HCT116 (cell line): Measurements from ENCODE around the gene ZMAT3. TPM values are rescaled to one million over a fixed set of nuclear protein-coding genes. Genes with fewer than 3 reads are reported as not detected.
A peak's percentile ranks its signal among the peaks of the same experiment; 100 is the strongest.

Source experiments
- ATAC-seq: fragments of 200-7000 bp; cut with Tn5 transposase; 2 replicates; pipeline ENCODE4 v1.9.1; 2020; ENCODE audit warnings: mild to moderate bottlenecking, moderate library complexity
- BruUV-seq: library from RNA; stranded (reverse); fragments of 400-500 nt; replicated peaks from 2 replicates; lab custom pipeline; 2021; lab: Mats Ljungman, UMichigan
- CTCF ChIA-PET: fragments of 300-600 bp; sonication (Branson Sonifier 250); formaldehyde crosslinking; loops from one replicate; lab custom pipeline; 2021; ENCODE audit warnings: antibody characterized with exemption; lab: Charles Lee
- POLR2A ChIA-PET: fragments of 300-600, 350-600 bp; sonication (Branson Sonifier 250); formaldehyde crosslinking; loops from one replicate; lab custom pipeline; 2021; ENCODE audit warnings: antibody characterized with exemption; lab: Charles Lee
- RAD21 ChIA-PET, 2 experiments: fragments of 300-600 bp; sonication (Branson Sonifier 250); formaldehyde crosslinking; loops; one replicate each; lab custom pipeline; 2023; ENCODE audit warnings: low total read pairs in 2 of 2; ENCODE audit not compliant: uncharacterized antibody in 2 of 2, unreplicated experiment in 2 of 2, low non-redundant PET in 1 of 2; lab: Charles Lee
- DNase-seq: peaks from one replicate; pipeline ENCODE4 v3.0.0-alpha.2; 2010; ENCODE audit warnings: low read depth, low spot score
- H2AFZ ChIP-seq: fragments of 200-600 bp; shearing (Covaris generic), sonication (generic); 2 replicates; pipeline ENCODE4 v1.6.1; 2017; ENCODE audit warnings: low read depth, mixed run types, mixed read lengths, antibody characterized with exemption, low read length; ENCODE audit not compliant: poor library complexity, severe bottlenecking
- H3K27ac ChIP-seq: 2 replicates; pipeline ENCODE4 v1.5.1; 2012; ENCODE audit warnings: low read depth, low read length
- H3K27me3 ChIP-seq: fragments of 200-600 bp; sonication (generic); 2 replicates; pipeline ENCODE4 v1.6.1; 2016; ENCODE audit warnings: mixed run types, low read length, mixed read lengths; ENCODE audit not compliant: insufficient read depth
- H3K36me3 ChIP-seq, 2 experiments: fragments of 200-500 bp in 1 of 2; fragments of 200-600 bp in 1 of 2; sonication (Bioruptor generic) in 1 of 2; sonication (generic) in 1 of 2; 2 replicates each; pipeline versions ENCODE4 v1.5.1 to v1.6.1; 2014 to 2016; ENCODE audit warnings: low read length in 2 of 2, inconsistent platforms in 1 of 2, mixed read lengths in 1 of 2, mixed run types in 1 of 2; ENCODE audit not compliant: insufficient read depth in 2 of 2, control insufficient read depth in 1 of 2
- H3K4me1 ChIP-seq, 2 experiments: fragments of 200-600 bp in 1 of 2; sonication (generic) in 1 of 2; 2 replicates each; pipeline versions ENCODE4 v1.5.1 to v1.6.1; 2012 to 2017; ENCODE audit warnings: low read length in 2 of 2, inconsistent platforms in 1 of 2, mild to moderate bottlenecking in 1 of 2, mixed read lengths in 1 of 2, mixed run types in 1 of 2, moderate library complexity in 1 of 2; ENCODE audit not compliant: insufficient read depth in 2 of 2, control insufficient read depth in 1 of 2
- H3K4me2 ChIP-seq: fragments of 200-600 bp; sonication (generic); 2 replicates; pipeline ENCODE4 v1.6.1; 2017; ENCODE audit warnings: mixed run types, low read length, mixed read lengths
- H3K4me3 ChIP-seq, 2 experiments: fragments of 200-600 bp in 1 of 2; sonication (generic) in 1 of 2; replicated peaks in 1 of 2; 2 replicates each; pipeline ENCODE4 v1.5.1; 2011 to 2016; ENCODE audit warnings: low read length in 2 of 2, control low read depth in 1 of 2, low read depth in 1 of 2, mild to moderate bottlenecking in 1 of 2, mixed read lengths in 1 of 2, mixed run types in 1 of 2
- H3K79me2 ChIP-seq: fragments of 200-600 bp; sonication (generic); 2 replicates; pipeline ENCODE4 v1.6.1; 2017; ENCODE audit warnings: mild to moderate bottlenecking, mixed run types, low read length, moderate library complexity, mixed read lengths; ENCODE audit not compliant: insufficient read depth
- H3K9ac ChIP-seq: fragments of 200-600 bp; sonication (generic); 2 replicates; pipeline ENCODE4 v1.6.1; 2016; ENCODE audit warnings: low read length, mixed read lengths
- H3K9me2 ChIP-seq: fragments of 200-600 bp; sonication (generic), shearing (Covaris generic); 2 replicates; pipeline ENCODE4 v1.6.1; 2017; ENCODE audit warnings: mixed run types, mild to moderate bottlenecking, moderate library complexity; ENCODE audit not compliant: insufficient read depth
- H3K9me3 ChIP-seq, 2 experiments: fragments of 200-500 bp in 1 of 2; fragments of 200-600 bp in 1 of 2; sonication (Bioruptor generic) in 1 of 2; sonication (generic) in 1 of 2; 2 replicates each; pipeline ENCODE4 v1.6.1; 2014 to 2017; ENCODE audit warnings: low read length in 2 of 2, mixed read lengths in 2 of 2, inconsistent platforms in 1 of 2, low read depth in 1 of 2, mild to moderate bottlenecking in 1 of 2, mixed run types in 1 of 2, moderate library complexity in 1 of 2; ENCODE audit not compliant: control insufficient read depth in 1 of 2, insufficient read depth in 1 of 2
- H4K20me1 ChIP-seq: fragments of 200-600 bp; sonication (generic), shearing (Covaris generic); 2 replicates; pipeline ENCODE4 v1.6.1; 2017; ENCODE audit warnings: mixed run types, mild to moderate bottlenecking, moderate library complexity; ENCODE audit not compliant: insufficient read depth
- CBX3 ChIP-seq: IDR thresholded peaks from 2 replicates; pipeline ENCODE4 v1.6.1; 2012; ENCODE audit warnings: low read depth
- CEBPB ChIP-seq: IDR thresholded peaks from 2 replicates; pipeline ENCODE4 v1.6.1; 2012; ENCODE audit warnings: low read depth
- CTCF ChIP-seq, 3 experiments: fragments of 200-600 bp in 1 of 3; sonication (generic) in 1 of 3; IDR thresholded peaks in 2 of 3; conservative IDR thresholded peaks in 1 of 3; 2 replicates each; pipeline ENCODE4 v1.5.1; 2012 to 2017; ENCODE audit warnings: low read depth in 2 of 3, low read length in 2 of 3, antibody characterized with exemption in 1 of 3, borderline replicate concordance in 1 of 3, control low read depth in 1 of 3, mild to moderate bottlenecking in 1 of 3, mixed read lengths in 1 of 3, mixed run types in 1 of 3, moderate library complexity in 1 of 3; ENCODE audit not compliant: insufficient read depth in 1 of 3
- FOSL1 ChIP-seq: IDR thresholded peaks from 2 replicates; pipeline ENCODE4 v1.6.1; 2012; ENCODE audit warnings: low read depth
- JUND ChIP-seq: IDR thresholded peaks from 2 replicates; pipeline ENCODE4 v1.6.1; 2012
- RAD21 ChIP-seq: IDR thresholded peaks from 2 replicates; pipeline ENCODE4 v1.6.1; 2012; ENCODE audit warnings: low read depth, mild to moderate bottlenecking
- SIN3A ChIP-seq: IDR thresholded peaks from 2 replicates; pipeline ENCODE4 v1.6.1; 2012; ENCODE audit warnings: low read depth
- SP1 ChIP-seq: IDR thresholded peaks from 2 replicates; pipeline ENCODE4 v1.6.1; 2012; ENCODE audit warnings: low read depth
- SRF ChIP-seq: IDR thresholded peaks from 2 replicates; pipeline ENCODE4 v1.6.1; 2012; ENCODE audit warnings: low read depth
- YY1 ChIP-seq: IDR thresholded peaks from 2 replicates; pipeline ENCODE4 v1.6.1; 2011; ENCODE audit warnings: low read length, low read depth, moderate library complexity, mild to moderate bottlenecking; ENCODE audit not compliant: insufficient replicate concordance; ENCODE audit errors: extremely low read depth
- ZNF274 ChIP-seq: fragments of 200-500 bp; sonication (Bioruptor generic); IDR thresholded peaks from 2 replicates; pipeline ENCODE4 v1.6.1; 2014; ENCODE audit warnings: mild to moderate bottlenecking, low read depth, low read length, inconsistent platforms
- intact Hi-C: fragments of 100-400 bp; cut with micrococcal nuclease; formaldehyde crosslinking; loops from 2 replicates; pipeline ENCODE4 v1.10.0; 2022
- total RNA-seq: library from RNA; stranded (reverse); gene quantifications from one replicate; pipeline ENCODE4 v1.2.1, GENCODE V29; 2021; ENCODE audit not compliant: unreplicated experiment
- TF ChIP-seq, protein P1 (sequence below): IDR thresholded peaks from 2 replicates; pipeline ENCODE4 v1.6.1; 2011; ENCODE audit warnings: mild to moderate bottlenecking, low read length, moderate library complexity; ENCODE audit not compliant: insufficient replicate concordance; ENCODE audit errors: extremely low read depth

Gene ZMAT3
- total RNA-seq, 1 experiment from 2014 or later: 12.1 TPM

- TF ChIP-seq, protein P1, sequence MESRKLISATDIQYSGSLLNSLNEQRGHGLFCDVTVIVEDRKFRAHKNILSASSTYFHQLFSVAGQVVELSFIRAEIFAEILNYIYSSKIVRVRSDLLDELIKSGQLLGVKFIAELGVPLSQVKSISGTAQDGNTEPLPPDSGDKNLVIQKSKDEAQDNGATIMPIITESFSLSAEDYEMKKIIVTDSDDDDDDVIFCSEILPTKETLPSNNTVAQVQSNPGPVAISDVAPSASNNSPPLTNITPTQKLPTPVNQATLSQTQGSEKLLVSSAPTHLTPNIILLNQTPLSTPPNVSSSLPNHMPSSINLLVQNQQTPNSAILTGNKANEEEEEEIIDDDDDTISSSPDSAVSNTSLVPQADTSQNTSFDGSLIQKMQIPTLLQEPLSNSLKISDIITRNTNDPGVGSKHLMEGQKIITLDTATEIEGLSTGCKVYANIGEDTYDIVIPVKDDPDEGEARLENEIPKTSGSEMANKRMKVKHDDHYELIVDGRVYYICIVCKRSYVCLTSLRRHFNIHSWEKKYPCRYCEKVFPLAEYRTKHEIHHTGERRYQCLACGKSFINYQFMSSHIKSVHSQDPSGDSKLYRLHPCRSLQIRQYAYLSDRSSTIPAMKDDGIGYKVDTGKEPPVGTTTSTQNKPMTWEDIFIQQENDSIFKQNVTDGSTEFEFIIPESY: no peak
- no peak for TF ChIP-seq YY1
These were observed 3.0 kb upstream of the ZMAT3 start (continued) for GRCh38 chr3:179074656-179075055.

DNA sequence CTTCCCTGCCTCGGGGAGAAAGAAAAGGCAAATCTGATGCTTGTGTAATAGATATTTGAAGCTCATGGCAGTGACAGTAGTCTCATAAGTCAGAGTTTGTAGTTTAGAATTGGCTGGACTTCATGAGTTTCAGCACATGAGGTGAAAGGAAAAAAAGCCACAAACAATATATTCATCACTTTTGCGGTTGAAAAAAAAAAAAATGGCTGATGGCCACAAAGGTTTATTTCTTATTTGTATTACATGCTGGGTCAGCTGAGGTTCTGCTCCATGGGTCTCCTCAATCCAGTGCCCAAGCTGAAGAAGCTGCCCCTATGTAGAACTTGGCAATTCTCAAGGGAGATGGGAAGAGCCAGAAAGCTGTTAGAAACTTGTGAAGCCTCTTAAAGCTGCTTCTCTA is 2.2 kb upstream of the ZMAT3 start:
- H3K27ac ChIP-seq: no peak overlapping the region
- BruUV-seq: no TSS peak
- intact Hi-C loops: loop anchor here (2.0 to 5.0 kb wide), 2 partner anchors 57 to 493 kb away; no protein-coding TSS in a partner anchor
- no peaks in the 10 kb centered on the region for H3K36me3 ChIP-seq
- ChIA-PET RAD21 (no interaction called here), CTCF (no interaction called here), POLR2A (no interaction called here)
- no peaks in the 10 kb centered on the region for H3K27me3 ChIP-seq
- H3K79me2 ChIP-seq: peaks cover 9% of the 10 kb centered on the region
- H3K4me3 ChIP-seq: no peak overlapping the region
- no peak for DNase-seq
- no peaks in the 10 kb centered on the region for H3K9me3 ChIP-seq
- no peak for ATAC-seq
- H3K4me2 ChIP-seq: no peak overlapping the region
- no peak overlapping the region for H3K9ac ChIP-seq
- H3K9me2 ChIP-seq: no peaks in the 10 kb centered on the region
- peak overlapping the region; percentile 35 for H2AFZ ChIP-seq
- no peaks in the 10 kb centered on the region for H4K20me1 ChIP-seq
- TF ChIP-seq SP1 (no peak), SIN3A (no peak), FOSL1 (no peak), CBX3 (no peak), YY1 (no peak), RAD21 (no peak), ZNF274 (no peak), CTCF (IDR thresholded peaks at IDR 0.05 in 2 of 3, conservative IDR thresholded peaks at IDR 0.05 in 1 of 3; ENCODE audit: borderline replicate concordance in 1 of 3, insufficient read depth in 1 of 3, low read depth in 2 of 3, low read length in 2 of 3) (no peak), SRF (no peak), CEBPB (no peak), JUND (no peak)
- H3K4me1 ChIP-seq: peaks cover 11 to 24% of the 10 kb centered on the region in 2 experiments
